Mucosa of stomach (tissue), 1 donor: ENCODE data around the gene COL27A1.

Experiments
- H3K27me3 ChIP-seq: one replicate; pipeline ENCODE4 v1.7.0; 2013; ENCODE audit warnings: mild to moderate bottlenecking, low read length; ENCODE audit not compliant: control insufficient read depth, insufficient read depth
- H3K36me3 ChIP-seq: one replicate; pipeline ENCODE4 v1.7.0; 2013; ENCODE audit warnings: low read length; ENCODE audit not compliant: control insufficient read depth, insufficient read depth
- H3K4me1 ChIP-seq: one replicate; pipeline ENCODE4 v1.7.0; 2013; ENCODE audit warnings: mild to moderate bottlenecking, low read length; ENCODE audit not compliant: control insufficient read depth, insufficient read depth
- H3K4me3 ChIP-seq: one replicate; pipeline ENCODE4 v1.7.0; 2013; ENCODE audit warnings: low read length
- H3K9ac ChIP-seq: one replicate; pipeline ENCODE4 v1.7.0; 2013; ENCODE audit warnings: mild to moderate bottlenecking, low read length, moderate library complexity
- H3K9me3 ChIP-seq: one replicate; pipeline ENCODE4 v1.7.0; 2013; ENCODE audit warnings: mild to moderate bottlenecking, low read length, moderate library complexity; ENCODE audit not compliant: control insufficient read depth
- donor health status: Pancreatic carcinoma.

COL27A1 gene

DNA sequence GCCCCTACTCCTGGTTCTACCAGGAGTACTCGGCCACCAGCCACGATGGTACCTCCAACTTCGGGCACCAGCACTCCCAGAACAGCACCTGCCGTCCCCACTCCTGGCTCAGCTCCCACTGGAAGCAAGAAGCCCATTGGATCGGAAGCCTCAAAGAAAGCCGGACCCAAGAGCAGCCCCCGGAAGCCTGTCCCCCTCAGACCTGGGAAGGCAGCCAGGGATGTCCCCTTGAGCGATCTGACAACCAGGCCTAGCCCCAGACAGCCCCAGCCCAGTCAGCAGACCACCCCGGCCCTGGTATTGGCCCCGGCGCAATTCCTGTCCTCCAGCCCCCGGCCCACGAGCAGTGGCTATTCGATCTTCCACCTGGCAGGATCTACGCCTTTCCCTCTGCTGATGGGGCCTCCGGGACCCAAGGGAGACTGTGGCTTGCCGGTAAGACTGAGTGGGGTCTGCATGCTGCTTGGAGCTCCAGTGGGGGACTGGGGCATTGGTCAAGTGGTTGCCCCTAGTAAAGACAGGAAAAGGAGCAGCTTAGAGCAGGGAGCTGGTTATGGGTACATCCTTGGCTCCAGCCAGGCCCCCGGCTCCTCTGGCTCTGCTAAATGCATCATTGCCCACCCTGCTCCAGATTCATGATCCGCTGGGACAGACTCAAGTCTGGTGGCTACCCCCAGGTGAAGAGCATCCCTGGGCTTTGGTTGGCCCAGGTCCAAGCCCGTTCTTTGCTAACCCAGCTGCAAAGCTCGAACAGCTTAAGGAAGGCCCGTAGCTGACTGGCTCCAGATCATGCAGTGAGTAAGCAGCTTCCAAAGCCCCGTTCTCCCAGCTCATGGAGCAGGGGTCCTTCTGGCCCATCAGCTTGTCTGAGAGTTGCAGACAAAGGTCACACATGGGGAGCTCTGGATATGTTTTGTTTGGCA lies 14.0 kb downstream of the COL27A1 start:
- H3K27me3 ChIP-seq: no peaks in the 10 kb centered on the region
- H3K9ac ChIP-seq: no peak overlapping the region
- no peaks in the 10 kb centered on the region for H3K4me1 ChIP-seq
- no peaks in the 10 kb centered on the region for H3K36me3 ChIP-seq
- H3K9me3 ChIP-seq: no peaks in the 10 kb centered on the region
- H3K4me3 ChIP-seq: no peak overlapping the region

- H3K9ac ChIP-seq: no peak overlapping the region
- H3K4me3 ChIP-seq: no peak overlapping the region
- H3K36me3 ChIP-seq: no peaks in the 10 kb centered on the region
- no peaks in the 10 kb centered on the region for H3K9me3 ChIP-seq
- H3K4me1 ChIP-seq: peaks cover 8% of the 10 kb centered on the region
- no peaks in the 10 kb centered on the region for H3K27me3 ChIP-seq
Measured at GRCh38 chr9:114169952-114170770, 14.8 kb downstream of the COL27A1 start.

GRCh38 chr9:114170771-114171461 lies 15.6 kb downstream of the COL27A1 start:
- Histone ChIP-seq H3K4me1 (peaks cover 13% of the 10 kb centered on the region), H3K9ac (no peak overlapping the region), H3K36me3 (no peaks in the 10 kb centered on the region), H3K9me3 (no peaks in the 10 kb centered on the region), H3K4me3 (no peak overlapping the region), H3K27me3 (no peaks in the 10 kb centered on the region)

GRCh38 chr9:114171500-114171899 lies 16.2 kb downstream of the COL27A1 start:
- H3K9me3 ChIP-seq: no peaks in the 10 kb centered on the region
- peaks cover 13% of the 10 kb centered on the region for H3K4me1 ChIP-seq
- H3K27me3 ChIP-seq: no peaks in the 10 kb centered on the region
- H3K4me3 ChIP-seq: no peak overlapping the region
- H3K36me3 ChIP-seq: no peaks in the 10 kb centered on the region
- no peak overlapping the region for H3K9ac ChIP-seq

GRCh38 chr9:114172981-114173833 lies 17.9 kb downstream of the COL27A1 start:
- Histone ChIP-seq H3K4me3 (no peak overlapping the region), H3K27me3 (no peaks in the 10 kb centered on the region), H3K36me3 (peaks cover 3% of the 10 kb centered on the region), H3K4me1 (peaks cover 13% of the 10 kb centered on the region), H3K9ac (no peak overlapping the region), H3K9me3 (no peaks in the 10 kb centered on the region)

DNA sequence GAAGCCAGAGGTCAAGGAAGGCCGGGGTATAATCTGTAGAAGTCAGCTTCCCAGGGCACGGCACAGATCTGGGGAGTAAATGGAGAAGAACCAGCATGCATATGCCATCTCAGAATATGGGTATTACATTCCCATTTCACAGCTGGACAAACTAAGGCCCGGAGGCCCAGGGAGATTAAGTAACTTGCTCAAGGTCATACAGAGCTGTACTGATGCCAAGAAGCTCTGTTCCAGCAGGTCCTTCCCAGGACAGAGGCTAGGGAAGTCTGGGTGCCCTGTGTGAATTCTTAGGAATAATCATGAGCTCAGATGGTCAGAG lies 19.2 kb downstream of the COL27A1 start:
- H3K27me3 ChIP-seq: no peaks in the 10 kb centered on the region

DNA sequence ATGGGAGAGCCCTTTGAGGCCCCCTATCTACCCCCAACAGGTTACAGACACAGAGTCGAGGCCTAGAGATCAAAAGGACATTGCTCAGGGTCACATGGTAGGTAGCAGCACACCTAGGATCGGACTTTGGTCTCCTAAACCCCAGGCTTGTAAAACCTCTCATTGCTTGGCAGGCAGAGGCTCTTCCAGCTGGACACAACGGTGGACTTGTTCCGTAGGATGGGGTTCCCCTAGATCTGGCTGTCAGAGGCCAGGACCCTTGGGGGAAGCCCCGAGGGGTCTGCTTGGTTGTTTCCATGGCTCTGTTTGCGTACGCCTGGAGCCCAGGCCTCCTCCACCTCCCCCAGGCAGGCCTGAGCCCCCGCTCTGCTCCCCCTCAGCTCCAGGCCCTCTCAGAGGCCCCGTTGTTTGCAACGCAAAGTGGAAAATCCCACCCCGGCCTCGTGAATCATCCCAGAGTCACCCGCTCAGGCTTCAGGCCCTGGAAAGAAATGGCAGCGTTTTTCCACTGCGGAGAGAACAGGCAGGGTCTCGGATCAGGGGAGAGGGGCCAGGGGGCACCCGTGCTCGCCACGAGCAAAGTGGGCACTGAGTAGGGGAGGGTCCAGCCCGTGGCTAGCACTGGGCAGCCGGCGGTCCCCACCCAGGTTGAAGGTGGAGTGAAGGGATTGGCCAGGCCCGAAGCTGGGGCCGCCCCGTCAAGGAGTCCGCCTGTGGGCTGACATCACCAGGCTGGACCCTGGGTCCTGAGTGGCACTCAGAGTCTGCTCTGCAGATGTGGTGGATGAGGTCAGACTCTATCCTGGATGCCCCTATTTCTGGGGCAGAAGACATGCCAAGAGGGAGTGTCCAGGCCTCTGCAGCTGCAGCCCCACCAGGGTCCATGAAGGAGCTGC lies 19.8 kb downstream of the COL27A1 start:
- H3K4me1 ChIP-seq: peaks cover 13% of the 10 kb centered on the region
- no peak overlapping the region for H3K9ac ChIP-seq
- H3K27me3 ChIP-seq: no peaks in the 10 kb centered on the region
- peaks cover 3% of the 10 kb centered on the region for H3K36me3 ChIP-seq
- no peak overlapping the region for H3K4me3 ChIP-seq
- no peaks in the 10 kb centered on the region for H3K9me3 ChIP-seq

More for the DNA sequence above, 19.2 kb downstream of the COL27A1 start:
- H3K36me3 ChIP-seq: peaks cover 3% of the 10 kb centered on the region
- no peak overlapping the region for H3K9ac ChIP-seq
- peaks cover 13% of the 10 kb centered on the region for H3K4me1 ChIP-seq
- H3K9me3 ChIP-seq: no peaks in the 10 kb centered on the region
- no peak overlapping the region for H3K4me3 ChIP-seq

DNA sequence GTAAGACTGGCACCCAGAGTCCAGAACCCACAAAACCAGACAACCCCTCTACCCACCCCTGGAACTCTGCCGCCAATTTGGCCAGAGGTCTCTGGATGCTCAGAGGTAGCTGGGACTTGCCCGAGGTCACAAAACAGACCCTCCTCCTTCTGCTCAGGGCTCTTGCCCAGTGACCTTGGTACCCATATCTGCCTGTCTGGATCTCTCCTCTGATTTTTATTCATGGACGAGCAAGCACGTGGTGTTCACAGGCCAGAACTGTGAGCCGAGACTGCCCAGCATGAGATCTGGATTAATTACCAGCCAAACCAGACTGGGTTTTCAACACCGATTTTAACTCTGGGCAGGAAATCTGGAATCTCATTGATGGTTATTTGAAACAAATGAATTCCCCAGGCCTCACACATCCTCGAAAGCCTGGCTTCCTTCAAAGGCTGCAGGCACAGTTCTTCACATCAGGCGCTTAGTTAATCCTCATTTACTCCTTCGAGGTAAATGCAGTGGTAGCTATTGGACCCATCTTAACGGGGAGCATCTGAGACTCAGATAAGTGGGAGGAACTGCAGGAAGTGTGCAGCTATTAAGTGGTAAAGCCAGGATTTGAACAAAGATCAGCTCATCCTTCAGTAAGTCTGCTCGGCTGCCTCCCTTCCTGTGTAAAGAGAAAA lies 21.4 kb downstream of the COL27A1 start:
- H3K4me3 ChIP-seq: no peak overlapping the region
- peaks cover 3% of the 10 kb centered on the region for H3K36me3 ChIP-seq
- H3K27me3 ChIP-seq: no peaks in the 10 kb centered on the region
- H3K4me1 ChIP-seq: peaks cover 22% of the 10 kb centered on the region
- H3K9me3 ChIP-seq: no peaks in the 10 kb centered on the region
- no peak overlapping the region for H3K9ac ChIP-seq

- Histone ChIP-seq H3K9ac (no peak overlapping the region), H3K27me3 (no peaks in the 10 kb centered on the region), H3K9me3 (no peaks in the 10 kb centered on the region), H3K36me3 (peaks cover 3% of the 10 kb centered on the region), H3K4me1 (peaks cover 22% of the 10 kb centered on the region), H3K4me3 (no peak overlapping the region)
Measured at GRCh38 chr9:114177423-114178064, 22.2 kb downstream of the COL27A1 start.

GRCh38 chr9:114178076-114178475 lies 22.7 kb downstream of the COL27A1 start:
- peaks cover 3% of the 10 kb centered on the region for H3K36me3 ChIP-seq
- no peak overlapping the region for H3K4me3 ChIP-seq
- no peak overlapping the region for H3K9ac ChIP-seq
- H3K27me3 ChIP-seq: no peaks in the 10 kb centered on the region
- peaks cover 22% of the 10 kb centered on the region for H3K4me1 ChIP-seq
- H3K9me3 ChIP-seq: no peaks in the 10 kb centered on the region
